Measurements from ENCODE around the gene VPS16. TPM values are rescaled to one million over a fixed set of nuclear protein-coding genes. Genes with fewer than 3 reads are reported as not detected.

Gene VPS16
- total and polyA plus RNA-seq, 2 of the 8 experiments (the other 6 are each of a cell fraction or from before 2014, with no cell fraction given), result 23.8 to 25.9 TPM

DNA sequence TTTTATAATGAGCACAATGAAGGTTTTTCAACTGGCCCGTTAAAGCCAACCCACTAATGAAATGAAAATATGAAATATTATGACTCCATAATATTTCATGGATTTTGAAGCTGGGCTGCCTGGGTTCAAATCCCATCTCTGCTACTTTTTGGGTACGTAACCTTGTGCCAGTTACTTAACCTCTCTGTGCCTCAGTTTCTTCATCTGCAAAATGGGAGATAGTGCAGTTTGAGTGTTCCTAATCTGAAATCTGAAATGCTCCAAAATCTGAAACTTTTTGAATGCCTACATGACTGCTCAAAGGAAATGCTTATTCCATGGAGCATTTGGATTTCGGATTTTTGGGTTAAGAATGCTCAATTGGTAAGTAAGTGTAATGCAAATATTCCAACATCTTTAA, 62.3 kb downstream of the VPS16 start:
- no peak overlapping the region for H4K91ac ChIP-seq (replicated peaks; ENCODE audit: insufficient read length, low read length)
- H3K9me3 ChIP-seq (ENCODE audit: insufficient read depth in 2 of 2, low read depth in 1 of 2, low read length in 1 of 2), result peaks cover 4 to 8% of the 10 kb centered on the region in 2 experiments
- ChIA-PET CTCF (ENCODE audit: partially characterized antibody) (interaction anchor here (0.6 kb wide), 1 partner anchor 15 kb away, joined by 4 read pairs; no protein-coding TSS in a partner anchor), POLR2A (ENCODE audit: partially characterized antibody) (no interaction called here)
- DNase-seq (ENCODE audit: low read depth in 1 of 2, low spot score in 2 of 2), result no peak
- H2BK120ac ChIP-seq (replicated peaks; ENCODE audit: low read depth, low read length), result no peak overlapping the region
- whole genome bisulfite sequencing, 2 experiments (ENCODE audit: extremely low coverage in 1 of 2, insufficient coverage in 1 of 2, insufficient read length in 1 of 2, insufficient replicate concordance in 2 of 2, low coverage in 1 of 2, low lambda C conversion rate in 2 of 2, missing lambda C conversion rate in 1 of 2), result 94% methylated on average over 3 of the region's 3 CpGs; no CpG with 5 or more reads in 1 of the 2 experiments
- no peak overlapping the region for H2BK20ac ChIP-seq (ENCODE audit: low read length)
- no peak overlapping the region for H3K14ac ChIP-seq (ENCODE audit: insufficient read length)
- no peak overlapping the region for H3K4ac ChIP-seq (replicated peaks; ENCODE audit: insufficient read length, low read depth, low read length)
- H3K4me3 ChIP-seq (ENCODE audit: extremely low read depth in 1 of 4, insufficient read depth in 2 of 4, low read depth in 3 of 4, low read length in 4 of 4), result no peak overlapping the region
- no peak overlapping the region for H2BK12ac ChIP-seq (ENCODE audit: low read depth, low read length)
- peaks cover 3 to 26% of the 10 kb centered on the region in 2 experiments; a peak in 3 of 4 replicates for H3K79me2 ChIP-seq (ENCODE audit: control insufficient read depth in 1 of 2, insufficient read depth in 2 of 2, low read length in 2 of 2)
- H2BK15ac ChIP-seq (ENCODE audit: low read length), result no peak overlapping the region
- H2AK5ac ChIP-seq (ENCODE audit: low read depth, low read length), result no peak overlapping the region
- no peak overlapping the region for H3K4me2 ChIP-seq (ENCODE audit: insufficient read depth in 1 of 2, low read depth in 2 of 2, low read length in 2 of 2)
- H3K36me3 ChIP-seq (ENCODE audit: control insufficient read depth in 2 of 4, insufficient read depth in 4 of 4, low read length in 3 of 4), result no peaks in the 10 kb centered on the region; a peak in 1 of 8 replicates
- FAIRE-seq, result no peak
- no peaks in the 10 kb centered on the region for H4K20me1 ChIP-seq (replicated peaks in 1 of 2; ENCODE audit: control insufficient read depth in 1 of 2, insufficient read depth in 2 of 2, low read length in 2 of 2)
- H3K18ac ChIP-seq (ENCODE audit: extremely low read depth, low read length), result no peak overlapping the region
- H3K23ac ChIP-seq (ENCODE audit: insufficient read length), result no peak overlapping the region
- H2BK5ac ChIP-seq (ENCODE audit: low read depth, low read length), result no peak overlapping the region
- no peak overlapping the region for H3K56ac ChIP-seq (replicated peaks; ENCODE audit: insufficient read length, low read depth, low read length)
- no peak overlapping the region for H3K27ac ChIP-seq (ENCODE audit: low read depth, low read length)
- H4K5ac ChIP-seq (ENCODE audit: insufficient read length, low read depth, low read length), result no peak overlapping the region
- H2AFZ ChIP-seq (ENCODE audit: low read length), result no peak overlapping the region
- H3K27me3 ChIP-seq (replicated peaks in 1 of 4; ENCODE audit: control insufficient read depth in 3 of 4, extremely low read depth in 1 of 4, insufficient read depth in 3 of 4, low read length in 3 of 4), result no peaks in the 10 kb centered on the region
- H4K8ac ChIP-seq (ENCODE audit: extremely low read depth, insufficient read depth, low read length), result no peak overlapping the region
- no peaks in the 10 kb centered on the region for H3K4me1 ChIP-seq (replicated peaks in 1 of 4; ENCODE audit: control insufficient read depth in 3 of 4, insufficient read depth in 4 of 4, low read length in 3 of 4)
- H3K23me2 ChIP-seq (ENCODE audit: low read depth, low read length), result no peaks in the 10 kb centered on the region
- no peaks in the 10 kb centered on the region; the same call in 1 of the 2 replicates for H3K79me1 ChIP-seq (ENCODE audit: low read depth, low read length)
- H3K9ac ChIP-seq (replicated peaks in 1 of 4; ENCODE audit: extremely low read depth in 1 of 4, low read depth in 3 of 4, low read length in 3 of 4), result no peak overlapping the region
- TF ChIP-seq JUN (IDR thresholded peaks at IDR 0.05; ENCODE audit: low read depth, low read length) (no peak), RAD21 (IDR thresholded peaks at IDR 0.05 in 1 of 2, conservative IDR thresholded peaks at IDR 0.05 in 1 of 2; ENCODE audit: low read depth in 2 of 2, low read length in 2 of 2) (no peak)
